CD8-positive, alpha-beta memory T cell (primary cell): ENCODE measurements around the gene STK4. TPM values are rescaled to one million over a fixed set of nuclear protein-coding genes. Genes with fewer than 3 reads are reported as not detected.

Source experiments
- CTCF ChIA-PET: fragments of 350-600 bp; sonication (Branson Sonifier 250); formaldehyde crosslinking; loops from one replicate; lab custom pipeline; 2021; ENCODE audit warnings: antibody characterized with exemption; lab: Charles Lee
- POLR2A ChIA-PET: fragments of 350-600 bp; sonication (Branson Sonifier 250); formaldehyde crosslinking; loops from one replicate; lab custom pipeline; 2021; ENCODE audit warnings: antibody characterized with exemption; lab: Charles Lee
- DNase-seq, 5 donors: peaks; one replicate each; pipeline versions ENCODE4 v3.0.0 to v3.0.0-alpha.2; 2020 to 2022; ENCODE audit warnings: mixed read lengths in 1 of 5
- H3K27ac ChIP-seq: one replicate; pipeline ENCODE4 v1.7.0; 2013; ENCODE audit warnings: low read depth, mild to moderate bottlenecking, low read length, moderate library complexity
- H3K27me3 ChIP-seq: 2 replicates; pipeline ENCODE4 v1.7.0; 2013; ENCODE audit warnings: low read length, mild to moderate bottlenecking; ENCODE audit not compliant: insufficient read depth, poor library complexity, severe bottlenecking
- H3K36me3 ChIP-seq: 2 replicates; pipeline ENCODE4 v1.7.0; 2013; ENCODE audit warnings: mild to moderate bottlenecking, low read length, moderate library complexity; ENCODE audit not compliant: insufficient read depth
- H3K4me1 ChIP-seq: 2 replicates; pipeline ENCODE4 v1.7.0; 2013; ENCODE audit warnings: mild to moderate bottlenecking, low read length, moderate library complexity; ENCODE audit not compliant: insufficient read depth
- H3K4me3 ChIP-seq: 2 replicates; pipeline ENCODE4 v1.7.0; 2013; ENCODE audit warnings: mild to moderate bottlenecking, low read length
- H3K9me3 ChIP-seq: 2 replicates; pipeline ENCODE4 v1.7.0; 2013; ENCODE audit warnings: mild to moderate bottlenecking, low read length
- H3K27ac Mint-ChIP-seq, 8 donors: one replicate each; pipeline ENCODE4 v1.8.0; 2020 to 2021; ENCODE audit warnings: mixed read lengths in 8 of 8, mild to moderate bottlenecking in 6 of 8, inconsistent platforms in 3 of 8, moderate library complexity in 3 of 8
- H3K27me3 Mint-ChIP-seq, 2 donors: one replicate each; pipeline ENCODE4 v1.8.0; 2020 to 2021; ENCODE audit warnings: mixed read lengths in 2 of 2, mild to moderate bottlenecking in 1 of 2, moderate library complexity in 1 of 2
- H3K36me3 Mint-ChIP-seq, 3 donors: one replicate each; pipeline ENCODE4 v1.8.0; 2020 to 2021; ENCODE audit warnings: mixed read lengths in 3 of 3, inconsistent platforms in 1 of 3, mild to moderate bottlenecking in 1 of 3
- H3K4me1 Mint-ChIP-seq, 3 donors: one replicate each; pipeline ENCODE4 v1.8.0; 2020 to 2021; ENCODE audit warnings: mixed read lengths in 3 of 3, inconsistent platforms in 1 of 3, mild to moderate bottlenecking in 1 of 3
- H3K4me3 Mint-ChIP-seq, 7 donors: one replicate each; pipeline ENCODE4 v1.8.0; 2020 to 2021; ENCODE audit warnings: mixed read lengths in 7 of 7, mild to moderate bottlenecking in 6 of 7, moderate library complexity in 4 of 7, inconsistent platforms in 2 of 7
- H3K9me3 Mint-ChIP-seq, 5 donors: one replicate each; pipeline ENCODE4 v1.8.0; 2020 to 2022; ENCODE audit warnings: mixed read lengths in 5 of 5, mild to moderate bottlenecking in 3 of 5, moderate library complexity in 2 of 5, inconsistent platforms in 1 of 5
- polyA plus RNA-seq: library from polyadenylated mRNA; unstranded; fragments of 300-500 nt; fragmentation: Illumina TruSeq; gene quantifications from one replicate; pipeline ENCODE4 v1.2.3, GENCODE V29; 2021
- total RNA-seq, 2 experiments: library from RNA; stranded (reverse); gene quantifications; one replicate each; pipeline ENCODE4 v1.2.3, GENCODE V29; 2021

STK4 gene
- total and polyA plus RNA-seq, 3 experiments from 2014 or later: 192 to 210 (median 200) TPM

DNA sequence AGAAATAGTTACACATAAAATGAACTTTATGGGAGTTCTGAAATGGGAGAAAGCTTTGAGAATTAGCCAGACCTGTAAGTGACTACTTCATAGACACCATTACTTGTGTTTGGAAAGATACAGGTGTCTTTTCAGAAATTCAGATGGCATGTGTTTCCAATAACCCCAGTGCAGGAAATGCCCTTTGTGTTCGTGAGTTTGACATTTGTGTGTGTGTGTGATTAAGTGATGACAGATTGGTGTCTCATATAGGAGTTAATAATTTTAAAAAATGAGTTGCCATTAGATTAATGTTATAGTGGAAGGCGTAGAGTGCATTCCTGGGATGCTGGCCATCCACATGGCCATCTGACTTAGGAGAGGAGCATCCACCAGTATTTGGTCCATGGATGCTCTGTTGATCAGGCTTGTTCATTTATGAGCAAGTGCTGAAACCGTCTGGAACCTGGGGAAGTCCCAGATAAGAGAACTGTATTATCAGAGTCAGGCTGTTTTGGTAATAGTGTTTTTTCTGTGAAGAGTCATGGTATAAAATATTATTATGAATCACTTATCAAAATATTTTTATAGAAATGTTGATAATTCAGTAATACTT lies 3.1 kb downstream of the STK4 start:
- Histone ChIP-seq H3K27ac (peak overlapping the region; percentile 89), H3K4me3 (peak overlapping the region; percentile 99), H3K27me3 (no peaks in the 10 kb centered on the region), H3K36me3 (peaks cover 19% of the 10 kb centered on the region), H3K4me1 (peaks cover 37% of the 10 kb centered on the region), H3K9me3 (no peaks in the 10 kb centered on the region)
- Mint-ChIP-seq H3K4me3 (peak overlapping the region; percentile 94 to 99 (median 96)), H3K9me3 (no peaks in the 10 kb centered on the region), H3K4me1 (peaks cover 63 to 69% (median 66%) of the 10 kb centered on the region in 3 donors), H3K36me3 (peaks cover 11 to 72% (median 20%) of the 10 kb centered on the region in 3 donors), H3K27ac (peak overlapping the region; percentile 89 to 100 (median 94)), H3K27me3 (peaks cover 0 to 3% of the 10 kb centered on the region in 2 donors)
- no peak for DNase-seq
- ChIA-PET POLR2A (interaction anchor here (0.6 to 1.6 kb wide), 4 partner anchors 9 to 12 kb away, joined by 3 to 11 read pairs (median 5); partner anchors contain the start of gene TOMM34), CTCF (interaction anchor here (4.5 kb wide), 1 partner anchor 9 kb away, joined by 35 read pairs; no protein-coding TSS in a partner anchor)

DNA sequence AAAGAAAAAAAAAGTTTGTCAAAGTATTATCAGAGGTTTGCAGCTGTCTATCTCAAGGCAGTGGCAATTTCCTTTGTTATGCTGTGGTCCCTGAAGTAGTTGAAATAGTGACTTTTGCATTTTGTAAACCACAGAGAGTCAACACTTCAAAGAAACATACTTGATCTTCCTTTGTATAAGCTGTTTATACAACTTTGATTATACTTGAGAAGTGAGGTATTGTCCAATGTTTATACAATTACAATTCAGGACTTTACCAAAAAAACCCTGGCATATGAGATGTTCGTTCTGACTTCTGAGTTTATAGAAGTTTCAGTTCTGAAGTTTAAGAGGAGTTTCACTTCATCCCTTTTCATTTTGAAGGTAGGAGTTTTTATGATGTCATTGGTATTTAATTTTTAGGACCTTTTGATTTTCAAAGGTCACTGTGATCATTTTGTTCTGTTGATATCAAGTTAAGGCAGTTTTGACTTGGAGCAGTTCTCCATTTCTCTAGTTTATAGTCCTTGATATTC lies 4.0 kb downstream of the STK4 start:
- peak overlapping the region; percentile 87 to 97 (median 91) for H3K27ac Mint-ChIP-seq
- peaks cover 18 to 81% (median 27%) of the 10 kb centered on the region in 3 donors for H3K36me3 Mint-ChIP-seq
- H3K27ac ChIP-seq: peak overlapping the region; percentile 52
- H3K36me3 ChIP-seq: peaks cover 27% of the 10 kb centered on the region
- H3K9me3 Mint-ChIP-seq: no peaks in the 10 kb centered on the region
- POLR2A ChIA-PET: interaction anchor here (0.8 to 2.3 kb wide), 5 partner anchors 9 to 85 kb away, joined by 4 to 11 read pairs (median 6); partner anchors contain the start of genes TOMM34 and YWHAB
- H3K4me3 ChIP-seq: peak overlapping the region; percentile 31
- CTCF ChIA-PET: interaction anchor here (0.8 to 1.6 kb wide), 3 partner anchors 8 to 42 kb away, joined by 3 to 6 read pairs (median 4); partner anchors contain the start of gene TOMM34
- H3K4me1 ChIP-seq: peaks cover 40% of the 10 kb centered on the region
- H3K9me3 ChIP-seq: no peaks in the 10 kb centered on the region
- no peaks in the 10 kb centered on the region for H3K27me3 ChIP-seq
- H3K4me3 Mint-ChIP-seq: peak overlapping the region; percentile 92 to 99 (median 95)
- peaks cover 67 to 76% (median 74%) of the 10 kb centered on the region in 3 donors for H3K4me1 Mint-ChIP-seq
- DNase-seq: peak in 2 of 5 donors; percentile 53
- H3K27me3 Mint-ChIP-seq: peaks cover 0 to 3% of the 10 kb centered on the region in 2 donors

DNA sequence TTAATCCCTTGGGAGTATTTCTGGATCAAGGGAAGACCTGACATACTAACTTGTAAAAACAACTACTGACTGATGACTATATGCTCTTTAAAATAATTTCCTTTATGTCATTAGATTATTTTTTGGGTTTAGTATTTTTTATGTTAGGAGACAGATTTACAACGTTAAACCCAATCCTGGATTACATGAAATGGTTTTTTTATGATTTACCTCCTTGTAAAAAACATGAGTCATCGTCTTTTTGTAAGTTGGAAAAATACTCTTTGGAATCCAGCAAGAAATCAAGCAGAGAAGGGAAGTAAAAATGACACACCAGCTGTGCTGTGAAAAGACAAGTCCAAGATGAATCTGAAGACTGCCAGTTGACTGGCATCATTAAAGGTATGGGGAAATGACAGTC lies 6.7 kb downstream of the STK4 start:
- no peaks in the 10 kb centered on the region for H3K27me3 Mint-ChIP-seq
- H3K4me3 Mint-ChIP-seq: peak overlapping the region in 5 of 7 donors; percentile 16 to 64 (median 51)
- CTCF ChIA-PET: interaction anchor here (2.0 kb wide), 1 partner anchor 20 kb away, joined by 5 read pairs; no protein-coding TSS in a partner anchor
- Histone ChIP-seq H3K27ac (no peak overlapping the region), H3K9me3 (no peaks in the 10 kb centered on the region), H3K27me3 (no peaks in the 10 kb centered on the region), H3K4me1 (peaks cover 55% of the 10 kb centered on the region), H3K36me3 (peaks cover 32% of the 10 kb centered on the region), H3K4me3 (no peak overlapping the region)
- POLR2A ChIA-PET: no interaction called here
- H3K27ac Mint-ChIP-seq: peak overlapping the region in 7 of 8 donors; percentile 67 to 98 (median 81)
- DNase-seq: no peak
- no peaks in the 10 kb centered on the region for H3K9me3 Mint-ChIP-seq
- H3K4me1 Mint-ChIP-seq: peaks cover 84 to 95% (median 94%) of the 10 kb centered on the region in 3 donors
- peaks cover 17 to 86% (median 38%) of the 10 kb centered on the region in 3 donors for H3K36me3 Mint-ChIP-seq

DNA sequence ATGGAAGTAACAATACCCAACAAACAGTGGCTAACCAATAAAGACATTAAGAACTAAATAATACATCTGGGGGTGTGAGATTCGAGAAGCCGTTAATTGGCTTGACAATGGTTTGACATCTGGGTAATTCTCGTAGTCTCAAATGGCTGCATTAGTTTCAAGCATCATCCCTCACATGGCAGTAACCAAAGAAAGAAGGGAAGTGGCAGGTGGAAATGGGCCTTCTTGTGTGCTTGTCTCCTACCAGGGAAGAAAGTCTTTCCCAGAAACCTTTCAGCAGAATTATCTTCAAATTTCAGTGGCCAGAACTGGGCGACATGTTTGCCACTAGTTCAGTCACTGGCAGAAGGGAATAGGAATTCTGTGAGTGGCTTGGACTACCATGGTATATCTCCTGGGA lies 10.4 kb downstream of the STK4 start:
- Mint-ChIP-seq H3K27me3 (no peaks in the 10 kb centered on the region), H3K4me1 (peaks cover 80 to 98% (median 94%) of the 10 kb centered on the region in 3 donors), H3K9me3 (no peaks in the 10 kb centered on the region), H3K27ac (peak overlapping the region; percentile 30 to 99 (median 94)), H3K4me3 (peak overlapping the region in 2 of 7 donors; percentile 11 to 70), H3K36me3 (peaks cover 19 to 88% (median 36%) of the 10 kb centered on the region in 3 donors)
- no peaks in the 10 kb centered on the region for H3K9me3 ChIP-seq
- ChIA-PET CTCF (interaction anchor here (3.9 kb wide), 1 partner anchor 16 kb away, joined by 23 read pairs; the partner anchor contains the start of gene TOMM34), POLR2A (interaction anchor here (4.3 kb wide), 1 partner anchor 10 kb away, joined by 52 read pairs; the partner anchor contains the start of gene STK4)
- H3K4me1 ChIP-seq: peaks cover 82% of the 10 kb centered on the region
- H3K27me3 ChIP-seq: no peaks in the 10 kb centered on the region
- H3K36me3 ChIP-seq: peaks cover 43% of the 10 kb centered on the region
- H3K4me3 ChIP-seq: no peak overlapping the region
- H3K27ac ChIP-seq: no peak overlapping the region
- no peak for DNase-seq

DNA sequence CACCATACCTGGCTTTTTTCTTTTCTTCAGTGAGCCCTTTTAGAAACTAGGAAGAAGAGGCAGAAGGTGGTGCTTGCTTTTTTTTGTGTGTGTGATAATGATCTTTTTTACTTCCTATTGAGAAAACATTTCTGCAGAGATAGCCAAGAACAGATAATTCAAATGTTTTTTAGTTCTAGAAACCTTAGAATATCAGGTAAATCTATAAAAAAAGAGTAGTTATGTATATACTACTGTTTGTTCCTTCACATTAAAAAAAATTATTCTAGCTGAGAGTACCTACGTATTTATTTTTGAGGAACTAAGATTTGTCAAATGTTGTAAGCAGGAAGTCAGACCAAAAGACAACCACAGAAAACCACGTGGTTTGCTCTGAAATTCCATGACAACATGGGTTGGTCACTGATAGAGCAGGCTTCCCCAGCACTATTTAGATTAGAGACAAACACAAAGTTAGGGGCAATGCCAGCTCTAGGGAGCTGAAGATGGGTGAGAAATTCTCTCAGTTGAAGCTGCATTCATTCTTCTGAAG lies 12.8 kb downstream of the STK4 start:
- no peaks in the 10 kb centered on the region for H3K27me3 ChIP-seq
- H3K27ac ChIP-seq: peak overlapping the region; percentile 76
- peak overlapping the region; percentile 88 to 99 (median 96) for H3K27ac Mint-ChIP-seq
- POLR2A ChIA-PET: interaction anchor here (0.7 to 4.3 kb wide), 8 partner anchors 8 to 94 kb away, joined by 3 to 52 read pairs (median 5); partner anchors contain the start of genes STK4, TOMM34 and YWHAB
- H3K36me3 Mint-ChIP-seq: peaks cover 25 to 86% (median 34%) of the 10 kb centered on the region in 3 donors
- CTCF ChIA-PET: interaction anchor here (0.8 to 3.9 kb wide), 5 partner anchors 9 to 32 kb away, joined by 3 to 35 read pairs (median 4); partner anchors contain the start of genes STK4 and TOMM34
- peak overlapping the region; percentile 39 for H3K4me3 ChIP-seq
- peak; percentile 54 to 86 (median 83) for DNase-seq
- H3K9me3 ChIP-seq: no peaks in the 10 kb centered on the region
- H3K4me1 ChIP-seq: peaks cover 88% of the 10 kb centered on the region
- no peaks in the 10 kb centered on the region for H3K27me3 Mint-ChIP-seq
- H3K4me3 Mint-ChIP-seq: peak overlapping the region; percentile 68 to 91 (median 77)
- peaks cover 42% of the 10 kb centered on the region for H3K36me3 ChIP-seq
- H3K9me3 Mint-ChIP-seq: no peaks in the 10 kb centered on the region
- H3K4me1 Mint-ChIP-seq: peaks cover 77 to 94% (median 93%) of the 10 kb centered on the region in 3 donors

DNA sequence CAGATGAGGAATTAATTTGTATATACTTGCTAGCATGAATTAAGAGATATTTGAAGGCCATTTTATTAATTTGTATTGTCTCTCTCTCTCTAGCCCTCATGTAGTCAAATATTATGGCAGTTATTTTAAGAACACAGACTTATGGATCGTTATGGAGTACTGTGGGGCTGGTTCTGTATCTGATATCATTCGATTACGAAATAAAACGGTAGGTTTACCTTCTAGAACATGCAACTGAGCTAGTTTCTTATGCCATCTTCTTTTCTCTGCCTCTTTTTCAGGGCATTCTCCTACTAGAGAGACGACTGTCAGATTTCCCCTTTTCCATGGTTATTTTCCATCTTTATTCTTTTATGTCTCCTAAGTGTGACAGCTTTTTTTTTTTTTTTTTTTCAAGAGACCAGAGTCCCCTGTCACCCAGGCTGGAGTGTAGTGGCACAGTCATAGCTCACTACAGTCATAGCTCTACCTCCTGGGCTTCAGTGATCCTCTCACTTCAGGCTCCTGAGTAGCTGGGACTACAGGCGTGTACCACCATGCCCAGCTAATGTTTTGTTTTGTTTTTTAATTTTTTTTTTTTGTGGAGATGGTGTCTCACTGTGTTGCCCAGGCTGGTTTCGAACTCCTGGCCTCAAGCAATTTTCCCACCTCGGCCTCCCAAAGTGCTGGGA lies 15.6 kb downstream of the STK4 start:
- ChIA-PET CTCF (interaction anchor here (0.6 to 2.6 kb wide), 3 partner anchors 15 to 310 kb away, joined by 3 to 7 read pairs (median 3); partner anchors contain the start of gene STK4), POLR2A (interaction anchor here (0.5 to 0.7 kb wide), 2 partner anchors 11 to 13 kb away, joined by 4 to 12 read pairs; no protein-coding TSS in a partner anchor)
- peaks cover 94% of the 10 kb centered on the region for H3K4me1 ChIP-seq
- H3K9me3 ChIP-seq: no peaks in the 10 kb centered on the region
- peaks cover 51% of the 10 kb centered on the region for H3K36me3 ChIP-seq
- no peak for DNase-seq
- no peak overlapping the region for H3K27ac ChIP-seq
- H3K4me3 ChIP-seq: no peak overlapping the region
- H3K27me3 ChIP-seq: no peaks in the 10 kb centered on the region
- Mint-ChIP-seq H3K4me1 (peaks cover 72 to 92% (median 89%) of the 10 kb centered on the region in 3 donors), H3K36me3 (peaks cover 13 to 83% (median 23%) of the 10 kb centered on the region in 3 donors), H3K9me3 (no peaks in the 10 kb centered on the region), H3K27me3 (no peaks in the 10 kb centered on the region), H3K4me3 (peak overlapping the region in 2 of 7 donors; percentile 39 to 42), H3K27ac (peak overlapping the region; percentile 79 to 99 (median 92))

DNA sequence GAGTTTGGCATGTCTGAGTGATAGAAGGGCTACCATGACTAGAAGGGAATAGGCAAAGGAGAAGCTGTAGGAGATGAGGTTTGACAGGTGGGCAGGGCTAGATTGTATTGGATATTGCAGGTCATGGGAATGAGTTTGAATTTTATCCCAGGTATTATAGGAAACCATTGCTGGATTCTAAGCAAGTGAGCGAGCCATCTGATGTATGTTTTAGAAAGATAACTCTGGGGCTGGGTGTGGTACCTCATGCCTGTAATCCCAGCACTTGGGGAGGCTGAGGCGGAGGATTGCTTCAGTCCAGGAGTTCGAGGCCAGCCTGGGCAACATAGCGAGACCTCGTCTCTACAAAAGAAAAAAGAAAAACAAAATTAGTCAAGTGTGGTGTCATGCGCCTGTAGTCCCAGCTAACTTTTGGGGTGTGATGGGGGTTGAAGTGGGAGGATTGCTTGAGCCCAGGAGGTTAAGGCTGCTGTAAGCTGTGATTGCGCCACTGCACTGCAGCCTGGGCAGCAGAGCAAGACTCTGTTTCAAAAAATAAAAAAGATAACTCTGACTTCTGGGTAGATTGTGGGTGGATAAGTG lies 16.9 kb downstream of the STK4 start:
- Histone ChIP-seq H3K36me3 (peaks cover 57% of the 10 kb centered on the region), H3K4me1 (peaks cover 88% of the 10 kb centered on the region), H3K27me3 (no peaks in the 10 kb centered on the region), H3K9me3 (no peaks in the 10 kb centered on the region), H3K27ac (no peak overlapping the region), H3K4me3 (no peak overlapping the region)
- H3K27me3 Mint-ChIP-seq: no peaks in the 10 kb centered on the region
- POLR2A ChIA-PET: no interaction called here
- H3K4me3 Mint-ChIP-seq: peak overlapping the region in 6 of 7 donors; percentile 8 to 45 (median 32)
- H3K4me1 Mint-ChIP-seq: peaks cover 69 to 92% (median 89%) of the 10 kb centered on the region in 3 donors
- DNase-seq: no peak
- H3K36me3 Mint-ChIP-seq: peaks cover 13 to 85% (median 23%) of the 10 kb centered on the region in 3 donors
- CTCF ChIA-PET: interaction anchor here (2.6 kb wide), 1 partner anchor 16 kb away, joined by 7 read pairs; the partner anchor contains the start of gene STK4
- H3K27ac Mint-ChIP-seq: peak overlapping the region; percentile 57 to 98 (median 92)
- H3K9me3 Mint-ChIP-seq: no peaks in the 10 kb centered on the region
